Cardiac fibroblast (primary cell): Measurements from ENCODE around the gene SCD5.
A peak's percentile ranks its signal among the peaks of the same experiment; 100 is the strongest.

Source experiments
- DNase-seq, 2 donors: peaks; one replicate each; pipeline versions ENCODE4 v3.0.0 to v3.0.0-alpha.2; 2010; ENCODE audit warnings: low read depth in 2 of 2
- H3K4me3 ChIP-seq, 2 donors: replicated peaks in 1 of 2; 1 replicate in 1 of 2; 2 replicates in 1 of 2; pipeline ENCODE4 v1.5.1; 2011; ENCODE audit warnings: low read depth in 2 of 2, low read length in 2 of 2, mild to moderate bottlenecking in 2 of 2, moderate library complexity in 1 of 2
- TF ChIP-seq, protein P1 (sequence below): IDR thresholded peaks from one replicate; pipeline ENCODE4 v1.5.1; 2011; ENCODE audit warnings: low read depth, mild to moderate bottlenecking, low read length, inconsistent platforms

Gene SCD5

DNA sequence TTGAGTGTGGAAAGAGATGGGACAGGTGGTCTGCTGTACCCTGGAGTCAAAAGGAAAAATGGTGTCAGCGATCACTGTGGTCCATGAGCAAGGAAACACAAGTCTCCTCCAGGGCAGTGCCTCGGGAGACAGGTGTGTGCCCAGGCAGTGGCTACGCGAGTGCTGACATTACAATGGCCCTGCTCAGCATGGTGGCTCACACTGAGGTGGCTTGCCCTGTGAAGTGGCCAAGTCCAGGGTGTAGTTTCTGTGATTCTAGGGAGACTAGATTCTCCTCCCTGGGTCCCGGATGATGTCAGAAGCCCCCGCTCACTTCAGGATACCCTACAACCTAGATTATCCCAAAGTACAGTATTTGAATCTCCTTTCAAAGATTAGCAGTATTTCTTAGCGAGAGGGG lies 192.0 kb downstream of the SCD5 start:
- no peak for DNase-seq
- TF ChIP-seq, protein P1, sequence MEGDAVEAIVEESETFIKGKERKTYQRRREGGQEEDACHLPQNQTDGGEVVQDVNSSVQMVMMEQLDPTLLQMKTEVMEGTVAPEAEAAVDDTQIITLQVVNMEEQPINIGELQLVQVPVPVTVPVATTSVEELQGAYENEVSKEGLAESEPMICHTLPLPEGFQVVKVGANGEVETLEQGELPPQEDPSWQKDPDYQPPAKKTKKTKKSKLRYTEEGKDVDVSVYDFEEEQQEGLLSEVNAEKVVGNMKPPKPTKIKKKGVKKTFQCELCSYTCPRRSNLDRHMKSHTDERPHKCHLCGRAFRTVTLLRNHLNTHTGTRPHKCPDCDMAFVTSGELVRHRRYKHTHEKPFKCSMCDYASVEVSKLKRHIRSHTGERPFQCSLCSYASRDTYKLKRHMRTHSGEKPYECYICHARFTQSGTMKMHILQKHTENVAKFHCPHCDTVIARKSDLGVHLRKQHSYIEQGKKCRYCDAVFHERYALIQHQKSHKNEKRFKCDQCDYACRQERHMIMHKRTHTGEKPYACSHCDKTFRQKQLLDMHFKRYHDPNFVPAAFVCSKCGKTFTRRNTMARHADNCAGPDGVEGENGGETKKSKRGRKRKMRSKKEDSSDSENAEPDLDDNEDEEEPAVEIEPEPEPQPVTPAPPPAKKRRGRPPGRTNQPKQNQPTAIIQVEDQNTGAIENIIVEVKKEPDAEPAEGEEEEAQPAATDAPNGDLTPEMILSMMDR = no peak

DNA sequence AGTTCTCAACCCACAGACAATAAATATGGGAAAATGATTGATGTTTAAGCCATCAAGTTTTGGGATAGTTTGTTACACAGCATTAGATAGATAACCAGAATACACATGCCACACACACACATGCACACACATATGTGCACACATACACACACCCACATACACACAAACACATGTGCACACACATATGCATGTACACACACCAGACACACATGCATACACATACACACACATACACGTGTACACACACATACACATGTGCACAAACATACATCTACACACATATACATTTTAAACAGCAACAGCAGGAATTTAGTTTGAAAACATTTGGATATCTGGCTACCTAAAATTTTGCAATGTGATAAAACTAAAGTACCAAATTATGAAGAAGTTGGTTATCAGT lies 194.1 kb downstream of the SCD5 start:
- TF ChIP-seq, protein P1 = no peak
- no peak overlapping the region for H3K4me3 ChIP-seq
- DNase-seq = no peak

More for the DNA sequence above, 192.0 kb downstream of the SCD5 start:
- no peak overlapping the region for H3K4me3 ChIP-seq

GRCh38 chr4:82601242-82602015 lies 197.2 kb downstream of the SCD5 start:
- H3K4me3 ChIP-seq = no peak overlapping the region
- TF ChIP-seq, protein P1 = no peak
- DNase-seq = peak; percentile 13 to 21

- TF ChIP-seq, protein P1 = no peak
- peak in 1 of 2 donors; percentile 1 for DNase-seq
- H3K4me3 ChIP-seq = no peak overlapping the region
Measured at GRCh38 chr4:82599336-82599735, 199.3 kb downstream of the SCD5 start.

- TF ChIP-seq, protein P1 = no peak
- no peak overlapping the region for H3K4me3 ChIP-seq
- DNase-seq = peak in 1 of 2 donors; percentile 11
Measured at GRCh38 chr4:82594456-82594855, 204.1 kb downstream of the SCD5 start.

DNA sequence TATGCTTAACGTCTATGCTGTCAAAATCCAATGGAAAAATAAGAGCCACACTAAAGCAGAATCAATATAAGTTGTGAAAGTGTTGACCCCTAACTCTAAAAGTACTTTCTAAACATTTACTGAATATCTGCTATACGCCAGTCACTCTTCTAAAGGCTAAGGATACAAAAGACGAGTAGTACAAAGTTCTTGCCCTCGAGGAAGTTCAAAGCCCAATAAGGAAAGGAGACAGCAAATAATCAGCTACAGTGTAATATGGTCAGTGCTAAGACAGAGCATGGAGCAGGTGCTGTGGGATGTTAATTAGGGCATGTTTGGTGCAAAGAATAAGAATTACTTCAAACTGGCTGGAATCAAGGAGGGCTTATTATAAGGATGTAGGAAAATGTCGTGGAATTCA lies 205.2 kb downstream of the SCD5 start:
- TF ChIP-seq, protein P1 = no peak
- H3K4me3 ChIP-seq = no peak overlapping the region
- DNase-seq = no peak

GRCh38 chr4:82592639-82593038 lies 206.0 kb downstream of the SCD5 start:
- TF ChIP-seq, protein P1 = no peak
- no peak overlapping the region for H3K4me3 ChIP-seq
- no peak for DNase-seq
